22Rv1 (cell line): ENCODE measurements around the gene LIG1.

Experiments
- H3K27ac ChIP-seq: fragments of 450-650 bp; 2 replicates; pipeline ENCODE4 v1.5.1; 2017
- ZFX ChIP-seq: fragments of 450-650 bp; IDR thresholded peaks from 2 replicates; pipeline ENCODE4 v1.6.1; 2017; ENCODE audit warnings: antibody characterized with exemption, borderline replicate concordance
- TF ChIP-seq, protein P1 (sequence below): fragments of 450-650 bp; IDR thresholded peaks from 2 replicates; pipeline ENCODE4 v1.5.1; 2017; ENCODE audit warnings: mild to moderate bottlenecking

LIG1 gene

DNA sequence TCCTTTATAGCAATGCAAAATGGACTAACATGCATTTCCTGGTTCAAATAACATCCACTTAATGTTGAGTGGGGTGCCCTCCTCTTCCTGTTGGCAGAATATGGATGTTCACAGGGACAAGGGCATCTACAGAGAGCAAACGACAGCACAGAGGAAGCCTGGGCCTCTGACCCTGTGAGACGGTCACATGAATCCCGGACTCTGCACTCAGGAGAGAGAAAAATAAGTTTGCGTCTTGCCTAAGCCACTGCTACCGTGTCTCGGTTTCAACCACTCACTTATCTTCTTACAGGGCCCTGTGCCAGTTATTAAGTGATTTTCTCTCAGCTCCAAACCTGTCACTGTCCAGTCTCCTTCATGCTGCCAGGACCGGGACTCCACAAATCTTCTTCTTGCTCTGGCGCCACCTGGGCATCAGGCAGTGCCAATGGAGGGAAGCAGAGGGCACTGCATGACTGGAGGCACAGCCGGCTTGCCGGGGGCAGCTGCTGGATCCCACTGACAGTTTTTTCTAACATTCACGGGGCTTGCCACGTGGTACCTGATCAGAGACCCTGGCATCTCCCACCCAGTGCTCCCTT lies 11.8 kb downstream of the LIG1 start:
- no peak for TF ChIP-seq ZFX
- TF ChIP-seq, protein P1, sequence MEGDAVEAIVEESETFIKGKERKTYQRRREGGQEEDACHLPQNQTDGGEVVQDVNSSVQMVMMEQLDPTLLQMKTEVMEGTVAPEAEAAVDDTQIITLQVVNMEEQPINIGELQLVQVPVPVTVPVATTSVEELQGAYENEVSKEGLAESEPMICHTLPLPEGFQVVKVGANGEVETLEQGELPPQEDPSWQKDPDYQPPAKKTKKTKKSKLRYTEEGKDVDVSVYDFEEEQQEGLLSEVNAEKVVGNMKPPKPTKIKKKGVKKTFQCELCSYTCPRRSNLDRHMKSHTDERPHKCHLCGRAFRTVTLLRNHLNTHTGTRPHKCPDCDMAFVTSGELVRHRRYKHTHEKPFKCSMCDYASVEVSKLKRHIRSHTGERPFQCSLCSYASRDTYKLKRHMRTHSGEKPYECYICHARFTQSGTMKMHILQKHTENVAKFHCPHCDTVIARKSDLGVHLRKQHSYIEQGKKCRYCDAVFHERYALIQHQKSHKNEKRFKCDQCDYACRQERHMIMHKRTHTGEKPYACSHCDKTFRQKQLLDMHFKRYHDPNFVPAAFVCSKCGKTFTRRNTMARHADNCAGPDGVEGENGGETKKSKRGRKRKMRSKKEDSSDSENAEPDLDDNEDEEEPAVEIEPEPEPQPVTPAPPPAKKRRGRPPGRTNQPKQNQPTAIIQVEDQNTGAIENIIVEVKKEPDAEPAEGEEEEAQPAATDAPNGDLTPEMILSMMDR, result peak; percentile 11; the same call in 1 of the 2 replicates
- H3K27ac ChIP-seq, result no peak overlapping the region

DNA sequence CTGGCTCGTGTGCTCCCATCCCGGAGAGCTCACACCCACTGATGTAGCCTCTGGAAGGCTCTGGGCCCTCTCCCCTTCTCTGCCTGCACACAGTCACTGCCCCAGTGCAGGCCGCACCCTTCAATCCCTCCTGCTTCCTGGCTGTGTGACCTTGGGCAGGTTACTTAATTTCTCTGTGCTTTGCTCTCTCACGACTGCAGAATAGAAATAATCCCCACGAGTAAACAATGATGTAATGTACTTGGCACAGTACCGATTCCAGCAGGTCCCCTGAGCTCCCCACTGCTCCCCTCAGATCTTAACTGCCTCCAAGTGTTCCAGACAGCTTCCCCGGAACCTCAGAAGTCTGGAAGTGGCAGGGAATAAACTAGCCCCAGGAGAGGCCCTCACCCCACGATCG lies 16.1 kb downstream of the LIG1 start:
- no peak for TF ChIP-seq ZFX
- TF ChIP-seq, protein P1, result no peak
- no peak overlapping the region for H3K27ac ChIP-seq

DNA sequence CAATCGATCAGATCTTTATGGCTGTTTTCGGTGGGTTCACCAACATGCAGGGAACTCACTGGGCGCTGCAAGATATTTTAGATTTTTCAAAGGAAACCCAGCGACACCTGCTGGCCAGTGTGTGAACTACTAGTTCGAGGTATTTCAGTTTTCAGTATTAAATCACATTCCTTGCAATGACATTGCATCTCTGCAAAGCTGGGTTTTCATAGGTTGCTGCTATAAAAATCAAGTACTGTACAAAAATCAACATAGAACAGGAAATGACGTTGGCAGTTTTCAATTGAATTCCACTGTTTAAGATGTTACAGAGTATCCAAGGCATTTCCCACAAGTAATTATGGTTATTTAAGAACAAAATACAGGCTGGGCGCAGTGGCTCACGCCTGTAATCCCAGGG lies 17.6 kb downstream of the LIG1 start:
- TF ChIP-seq, protein P1, result peak; percentile 88
- no peak for TF ChIP-seq ZFX
- no peak overlapping the region for H3K27ac ChIP-seq

DNA sequence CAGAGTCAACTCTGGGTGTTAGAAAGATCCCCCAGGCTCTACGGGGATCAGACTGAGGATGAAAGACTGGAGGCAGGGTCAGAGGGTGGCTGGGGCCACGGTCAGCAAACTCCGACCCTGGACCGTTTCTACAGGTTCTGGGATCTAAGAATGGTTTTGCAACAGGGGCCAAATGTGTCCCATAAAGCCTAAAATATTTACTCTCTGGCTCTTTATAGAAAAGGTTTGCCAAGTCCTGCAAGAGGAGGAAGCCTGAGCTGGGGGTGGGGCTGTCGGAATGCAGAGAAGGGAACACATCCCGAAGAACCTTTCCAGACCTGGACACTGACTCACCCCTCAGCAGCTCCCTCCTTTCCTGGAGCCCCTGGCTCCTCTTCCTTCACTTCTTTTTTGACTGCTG lies 20.7 kb downstream of the LIG1 start:
- TF ChIP-seq, protein P1, result no peak
- no peak for TF ChIP-seq ZFX
- no peak overlapping the region for H3K27ac ChIP-seq

DNA sequence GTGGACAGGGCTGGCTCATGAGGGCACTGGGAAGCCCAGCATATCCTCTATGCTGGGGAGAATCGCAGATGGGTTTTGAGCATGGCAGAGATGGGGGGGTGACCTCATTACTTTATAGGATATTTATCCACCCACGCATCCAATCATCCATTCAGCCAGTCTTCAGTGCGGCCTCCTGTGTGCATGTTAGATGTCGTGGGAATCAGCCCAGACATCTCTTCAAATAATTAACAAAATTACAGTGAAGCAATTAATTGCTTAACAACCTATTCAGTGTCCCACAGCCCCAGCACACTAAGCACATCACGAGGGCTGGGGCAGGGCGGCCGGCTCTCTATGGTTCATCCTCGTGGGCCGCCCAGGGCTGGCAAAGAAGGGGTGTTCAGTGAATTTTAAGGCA lies 21.6 kb downstream of the LIG1 start:
- TF ChIP-seq ZFX, result no peak
- TF ChIP-seq, protein P1, result no peak
- H3K27ac ChIP-seq, result no peak overlapping the region

DNA sequence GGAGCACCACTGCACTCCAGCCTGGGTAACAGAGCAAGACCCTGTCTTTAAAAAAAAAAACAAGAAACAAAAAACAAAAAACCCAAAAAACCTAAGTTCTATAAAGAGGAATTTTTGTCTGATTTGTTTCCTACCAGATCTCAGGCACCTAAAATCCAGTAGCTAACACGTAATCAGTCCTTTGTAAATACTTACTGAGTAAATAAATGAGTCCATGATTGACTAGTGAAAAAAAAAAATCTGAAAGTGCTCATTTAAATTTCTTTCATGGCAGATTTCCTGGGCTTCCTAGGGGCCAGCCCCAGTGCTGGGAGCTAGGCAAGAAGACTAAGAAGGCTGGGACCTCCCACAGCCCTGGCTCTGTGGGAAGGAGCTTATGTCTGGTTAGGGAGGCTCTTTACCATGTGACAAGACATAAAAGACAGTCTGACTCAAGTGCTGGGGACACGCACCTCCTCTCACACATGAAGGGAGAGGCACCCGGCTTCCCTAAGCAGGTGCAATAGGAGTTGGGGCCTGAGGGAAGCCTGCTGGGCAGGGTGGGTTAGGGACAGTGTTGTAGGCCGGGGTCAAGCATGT lies 22.5 kb downstream of the LIG1 start:
- TF ChIP-seq, protein P1, result no peak
- no peak for TF ChIP-seq ZFX
- no peak overlapping the region for H3K27ac ChIP-seq

DNA sequence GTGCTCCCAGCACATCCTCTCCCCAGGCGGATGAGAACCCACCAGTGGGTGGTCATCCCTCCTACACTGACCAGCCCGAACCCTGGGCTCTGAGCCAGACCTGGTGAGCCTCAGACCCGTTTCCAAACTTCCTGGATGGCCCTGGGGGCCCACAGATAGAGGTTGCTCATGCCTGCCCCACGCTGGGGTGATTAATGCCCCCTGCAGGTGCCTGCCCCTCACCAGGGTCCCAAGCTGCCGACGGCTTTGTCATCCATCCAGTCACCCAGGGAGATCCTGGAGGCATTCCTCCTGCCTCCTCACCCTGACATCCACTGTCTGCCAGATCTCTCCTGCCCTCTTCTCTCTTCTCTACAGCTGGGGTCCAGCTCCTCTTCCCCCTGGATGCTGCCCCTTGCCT lies 31.1 kb downstream of the LIG1 start:
- no peak overlapping the region for H3K27ac ChIP-seq
- TF ChIP-seq, protein P1, result no peak
- no peak for TF ChIP-seq ZFX
